Neural cell (in vitro differentiated cells): ENCODE data around the gene NFKBIL1.

Experiments
- CTCF ChIP-seq: fragments of 450-650 bp; IDR thresholded peaks from 2 replicates; pipeline ENCODE4 v1.5.1; 2014; ENCODE audit warnings: antibody characterized with exemption, mild to moderate bottlenecking, moderate library complexity; ENCODE audit not compliant: poor library complexity, severe bottlenecking
- EP300 ChIP-seq: fragments of 450-650 bp; conservative IDR thresholded peaks from 2 replicates; pipeline ENCODE4 v1.6.1; 2014; ENCODE audit warnings: antibody characterized with exemption, mild to moderate bottlenecking, moderate library complexity; ENCODE audit not compliant: poor library complexity, severe bottlenecking
- POLR2AphosphoS5 ChIP-seq: IDR thresholded peaks from 2 replicates; pipeline ENCODE4 v1.6.1; 2012

GRCh38 chr6:31588871-31589650 lies 41.7 kb downstream of the NFKBIL1 start:
- TF ChIP-seq CTCF (no peak), EP300 (no peak), POLR2AphosphoS5 (no peak)
